BE2C (cell line): Measurements from ENCODE around the gene COLEC11.
"Not testable (repeated sequence)": the region's sequence is repeated elsewhere in the genome, so short reads cannot be mapped to it uniquely, and the experiment has no call there.

Source experiments
- DNase-seq: peaks from one replicate; pipeline ENCODE4 v3.0.0-alpha.2; 2020
- H3K27me3 ChIP-seq: fragments of 250-450 bp; sonication (Bioruptor Pico); 2 replicates; pipeline ENCODE4 v1.5.1; 2020; ENCODE audit warnings: mild to moderate bottlenecking
- H3K36me3 ChIP-seq: fragments of 250-450 bp; sonication (Bioruptor Pico); 2 replicates; pipeline ENCODE4 v1.5.1; 2020; ENCODE audit warnings: mild to moderate bottlenecking
- H3K4me1 ChIP-seq: fragments of 250-450 bp; sonication (Bioruptor Pico); 2 replicates; pipeline ENCODE4 v1.5.1; 2020
- H3K4me3 ChIP-seq: 2 replicates; pipeline ENCODE4 v1.5.1; 2011; ENCODE audit warnings: low read depth, low read length
- H3K9me3 ChIP-seq: fragments of 250-450 bp; sonication (Bioruptor Pico); 2 replicates; pipeline ENCODE4 v1.5.1; 2020
- CTCF ChIP-seq: IDR thresholded peaks from 2 replicates; pipeline ENCODE4 v1.5.1; 2012; ENCODE audit warnings: mild to moderate bottlenecking, low read depth, low read length

COLEC11 gene

GRCh38 chr2:3634596-3635121 lies 39.7 kb downstream of the COLEC11 start:
- no peak overlapping the region for H3K4me3 ChIP-seq
- H3K9me3 ChIP-seq = no peaks in the 10 kb centered on the region

GRCh38 chr2:3635171-3635974 lies 40.5 kb downstream of the COLEC11 start:
- TF ChIP-seq CTCF = no peak
- no peak for DNase-seq
- H3K9me3 ChIP-seq = no peaks in the 10 kb centered on the region

More at GRCh38 chr2:3634596-3635121, 39.7 kb downstream of the COLEC11 start:
- no peak for DNase-seq
- TF ChIP-seq CTCF = no peak
- H3K4me1 ChIP-seq = peaks cover 15% of the 10 kb centered on the region
- peaks cover 11% of the 10 kb centered on the region for H3K36me3 ChIP-seq
- H3K27me3 ChIP-seq = no peaks in the 10 kb centered on the region

GRCh38 chr2:3635975-3636327 lies 41.0 kb downstream of the COLEC11 start:
- DNase-seq, H3K27me3 ChIP-seq, H3K4me3 ChIP-seq, H3K9me3 ChIP-seq: not testable (repeated sequence)
- H3K4me1 ChIP-seq = peaks cover 15% of the 10 kb centered on the region
- H3K36me3 ChIP-seq = peaks cover 13% of the 10 kb centered on the region

More at GRCh38 chr2:3635171-3635974, 40.5 kb downstream of the COLEC11 start:
- H3K4me1 ChIP-seq = peaks cover 15% of the 10 kb centered on the region
- no peak overlapping the region for H3K4me3 ChIP-seq
- no peaks in the 10 kb centered on the region for H3K27me3 ChIP-seq
- peaks cover 13% of the 10 kb centered on the region for H3K36me3 ChIP-seq

- no peak for DNase-seq
- Histone ChIP-seq H3K4me3 (no peak overlapping the region), H3K27me3 (no peaks in the 10 kb centered on the region), H3K36me3 (peaks cover 13% of the 10 kb centered on the region), H3K4me1 (peaks cover 15% of the 10 kb centered on the region), H3K9me3 (no peaks in the 10 kb centered on the region)
- TF ChIP-seq CTCF = no peak
Observed at GRCh38 chr2:3636586-3637310, 41.8 kb downstream of the COLEC11 start.

GRCh38 chr2:3637311-3637675 lies 42.4 kb downstream of the COLEC11 start:
- Histone ChIP-seq H3K9me3 (no peaks in the 10 kb centered on the region), H3K27me3 (no peaks in the 10 kb centered on the region), H3K4me3 (no peak overlapping the region), H3K36me3 (peaks cover 9% of the 10 kb centered on the region), H3K4me1 (peaks cover 15% of the 10 kb centered on the region)
- DNase-seq = no peak
- TF ChIP-seq CTCF = no peak

- H3K9me3 ChIP-seq = no peaks in the 10 kb centered on the region
- H3K4me1 ChIP-seq = peaks cover 13% of the 10 kb centered on the region
- no peaks in the 10 kb centered on the region for H3K27me3 ChIP-seq
- no peak for DNase-seq
- H3K4me3 ChIP-seq = no peak overlapping the region
- H3K36me3 ChIP-seq = peaks cover 10% of the 10 kb centered on the region
- no peak for TF ChIP-seq CTCF
Observed at GRCh38 chr2:3637692-3638455, 43.0 kb downstream of the COLEC11 start.
